BE2C (cell line): Measurements from ENCODE around the gene AMBRA1.

ENCODE experiments used
- DNase-seq: peaks from one replicate; pipeline ENCODE4 v3.0.0-alpha.2; 2020
- H3K27me3 ChIP-seq: fragments of 250-450 bp; sonication (Bioruptor Pico); 2 replicates; pipeline ENCODE4 v1.5.1; 2020; ENCODE audit warnings: mild to moderate bottlenecking
- H3K36me3 ChIP-seq: fragments of 250-450 bp; sonication (Bioruptor Pico); 2 replicates; pipeline ENCODE4 v1.5.1; 2020; ENCODE audit warnings: mild to moderate bottlenecking
- H3K4me1 ChIP-seq: fragments of 250-450 bp; sonication (Bioruptor Pico); 2 replicates; pipeline ENCODE4 v1.5.1; 2020
- H3K4me3 ChIP-seq: 2 replicates; pipeline ENCODE4 v1.5.1; 2011; ENCODE audit warnings: low read depth, low read length
- H3K9me3 ChIP-seq: fragments of 250-450 bp; sonication (Bioruptor Pico); 2 replicates; pipeline ENCODE4 v1.5.1; 2020
- TF ChIP-seq, protein P1 (sequence below): IDR thresholded peaks from 2 replicates; pipeline ENCODE4 v1.5.1; 2012; ENCODE audit warnings: mild to moderate bottlenecking, low read depth, low read length

The AMBRA1 gene

DNA sequence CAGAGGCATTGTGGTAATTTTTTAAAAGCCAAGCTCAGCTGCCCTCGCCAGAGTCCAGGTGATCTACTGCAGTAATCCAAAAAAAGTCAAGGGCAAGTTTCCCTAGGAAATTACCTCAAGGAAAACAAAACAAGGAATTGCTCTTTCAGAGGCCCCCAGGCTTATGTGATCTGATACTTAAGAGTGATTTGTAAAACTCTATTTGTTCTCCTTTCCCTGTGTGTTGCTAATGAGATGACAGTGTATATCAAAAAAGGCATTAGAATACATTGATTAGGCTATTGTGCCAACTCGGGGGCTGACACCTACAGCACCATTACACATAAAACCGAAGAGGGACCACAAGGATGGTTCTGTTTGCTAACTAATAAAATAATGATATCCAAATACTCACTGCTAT, 157.7 kb downstream of the AMBRA1 start:
- H3K4me3 ChIP-seq: no peak overlapping the region
- no peaks in the 10 kb centered on the region for H3K9me3 ChIP-seq
- DNase-seq: no peak
- no peaks in the 10 kb centered on the region; the same call in 1 of the 2 replicates for H3K36me3 ChIP-seq
- TF ChIP-seq, protein P1, sequence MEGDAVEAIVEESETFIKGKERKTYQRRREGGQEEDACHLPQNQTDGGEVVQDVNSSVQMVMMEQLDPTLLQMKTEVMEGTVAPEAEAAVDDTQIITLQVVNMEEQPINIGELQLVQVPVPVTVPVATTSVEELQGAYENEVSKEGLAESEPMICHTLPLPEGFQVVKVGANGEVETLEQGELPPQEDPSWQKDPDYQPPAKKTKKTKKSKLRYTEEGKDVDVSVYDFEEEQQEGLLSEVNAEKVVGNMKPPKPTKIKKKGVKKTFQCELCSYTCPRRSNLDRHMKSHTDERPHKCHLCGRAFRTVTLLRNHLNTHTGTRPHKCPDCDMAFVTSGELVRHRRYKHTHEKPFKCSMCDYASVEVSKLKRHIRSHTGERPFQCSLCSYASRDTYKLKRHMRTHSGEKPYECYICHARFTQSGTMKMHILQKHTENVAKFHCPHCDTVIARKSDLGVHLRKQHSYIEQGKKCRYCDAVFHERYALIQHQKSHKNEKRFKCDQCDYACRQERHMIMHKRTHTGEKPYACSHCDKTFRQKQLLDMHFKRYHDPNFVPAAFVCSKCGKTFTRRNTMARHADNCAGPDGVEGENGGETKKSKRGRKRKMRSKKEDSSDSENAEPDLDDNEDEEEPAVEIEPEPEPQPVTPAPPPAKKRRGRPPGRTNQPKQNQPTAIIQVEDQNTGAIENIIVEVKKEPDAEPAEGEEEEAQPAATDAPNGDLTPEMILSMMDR: no peak
- no peaks in the 10 kb centered on the region for H3K27me3 ChIP-seq
- H3K4me1 ChIP-seq: peaks cover 5% of the 10 kb centered on the region; the same call in 1 of the 2 replicates

DNA sequence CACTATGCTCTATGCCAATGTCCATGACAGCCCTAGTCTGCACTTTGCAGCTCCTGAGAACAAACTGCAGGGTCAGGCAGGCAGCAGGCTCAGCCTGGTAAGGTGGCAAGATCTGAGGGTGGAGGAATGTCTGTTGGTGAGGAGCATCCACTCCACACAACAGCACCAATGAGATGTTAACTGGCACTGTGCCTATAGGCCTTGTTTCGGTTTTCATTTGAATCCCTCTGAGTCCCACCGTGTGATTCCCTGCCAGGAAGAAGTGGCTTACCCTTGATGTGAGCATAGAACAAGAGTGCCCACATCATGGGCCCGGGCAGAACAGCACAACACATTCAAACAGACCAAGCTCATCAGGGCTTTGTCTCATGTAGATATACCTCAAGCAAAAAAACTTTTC, 158.1 kb downstream of the AMBRA1 start:
- no peak overlapping the region for H3K4me3 ChIP-seq
- H3K27me3 ChIP-seq: no peaks in the 10 kb centered on the region
- H3K4me1 ChIP-seq: peaks cover 5% of the 10 kb centered on the region; the same call in 1 of the 2 replicates
- no peaks in the 10 kb centered on the region; the same call in 1 of the 2 replicates for H3K36me3 ChIP-seq
- no peak for DNase-seq
- no peaks in the 10 kb centered on the region for H3K9me3 ChIP-seq
- TF ChIP-seq, protein P1: no peak

DNA sequence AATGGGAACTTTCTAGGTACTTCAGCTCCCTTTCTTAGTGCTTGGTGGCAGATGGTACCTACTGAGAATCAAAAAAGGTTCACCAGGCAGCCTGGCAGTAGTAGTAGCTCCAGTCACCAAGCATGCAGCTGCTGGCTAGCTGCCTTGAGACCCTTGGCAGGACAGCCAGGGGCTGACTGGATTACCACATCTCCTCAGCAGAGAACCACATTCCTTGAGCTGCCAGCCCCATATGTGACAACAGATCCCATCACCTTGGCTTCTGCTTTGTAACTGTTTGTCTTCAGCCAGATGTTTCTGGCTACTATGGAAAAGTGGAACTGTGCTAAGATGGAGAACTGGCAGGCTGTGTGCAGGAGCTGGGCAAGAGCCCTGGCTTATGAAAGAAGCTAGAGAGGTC, 162.6 kb downstream of the AMBRA1 start:
- 0 out of 2 replicates have a peak, but pooled peaks cover 4% of the 10 kb centered on the region for H3K4me1 ChIP-seq
- H3K9me3 ChIP-seq: no peaks in the 10 kb centered on the region
- H3K27me3 ChIP-seq: no peaks in the 10 kb centered on the region
- no peak overlapping the region for H3K4me3 ChIP-seq
- no peak for DNase-seq
- H3K36me3 ChIP-seq: no peaks in the 10 kb centered on the region; the same call in 1 of the 2 replicates
- TF ChIP-seq, protein P1: no peak

DNA sequence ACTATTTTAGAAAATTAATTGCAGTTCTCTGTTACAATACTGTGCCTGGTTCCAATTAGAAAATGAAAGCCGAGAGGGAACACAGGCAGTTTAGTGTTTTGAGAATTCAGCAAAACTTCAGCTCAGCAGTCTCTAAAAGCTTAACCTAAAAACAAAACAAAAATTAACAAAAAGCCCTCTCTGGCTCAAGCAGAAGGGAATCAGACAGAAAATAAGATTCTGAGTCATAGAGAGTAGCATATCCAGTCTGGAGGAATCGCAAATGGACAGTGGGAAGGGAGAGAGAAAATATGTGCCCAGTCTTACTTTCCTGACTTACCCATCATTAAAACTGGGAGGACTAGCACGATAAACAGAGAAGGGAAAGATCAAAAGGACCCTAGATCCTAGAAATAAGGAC, 164.1 kb downstream of the AMBRA1 start:
- H3K4me1 ChIP-seq: 0 out of 2 replicates have a peak, but pooled peaks cover 4% of the 10 kb centered on the region
- no peak for DNase-seq
- H3K4me3 ChIP-seq: no peak overlapping the region
- H3K27me3 ChIP-seq: no peaks in the 10 kb centered on the region
- no peaks in the 10 kb centered on the region; the same call in 1 of the 2 replicates for H3K36me3 ChIP-seq
- no peaks in the 10 kb centered on the region for H3K9me3 ChIP-seq
- TF ChIP-seq, protein P1: no peak

DNA sequence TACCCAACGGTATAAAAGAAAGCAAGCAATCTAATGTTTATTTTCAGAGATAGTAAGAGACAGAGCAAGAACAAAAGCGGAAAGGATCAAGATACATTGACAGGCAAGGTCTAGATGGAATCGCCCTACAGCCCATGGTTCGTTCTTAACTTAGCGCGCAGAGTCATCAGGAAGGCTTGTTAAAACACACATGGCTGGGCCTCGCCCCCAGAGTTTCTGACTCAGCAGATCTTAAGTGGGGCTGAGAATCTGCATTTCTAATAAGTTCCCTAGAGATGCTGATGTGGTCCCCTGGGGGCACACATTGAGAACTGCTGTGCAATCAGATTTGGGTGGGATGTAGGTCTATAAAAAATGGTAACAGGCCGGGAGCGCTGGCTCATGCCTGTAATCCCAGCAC, 166.5 kb downstream of the AMBRA1 start:
- TF ChIP-seq, protein P1: no peak
- Histone ChIP-seq H3K9me3 (no peaks in the 10 kb centered on the region), H3K27me3 (no peaks in the 10 kb centered on the region)

DNA sequence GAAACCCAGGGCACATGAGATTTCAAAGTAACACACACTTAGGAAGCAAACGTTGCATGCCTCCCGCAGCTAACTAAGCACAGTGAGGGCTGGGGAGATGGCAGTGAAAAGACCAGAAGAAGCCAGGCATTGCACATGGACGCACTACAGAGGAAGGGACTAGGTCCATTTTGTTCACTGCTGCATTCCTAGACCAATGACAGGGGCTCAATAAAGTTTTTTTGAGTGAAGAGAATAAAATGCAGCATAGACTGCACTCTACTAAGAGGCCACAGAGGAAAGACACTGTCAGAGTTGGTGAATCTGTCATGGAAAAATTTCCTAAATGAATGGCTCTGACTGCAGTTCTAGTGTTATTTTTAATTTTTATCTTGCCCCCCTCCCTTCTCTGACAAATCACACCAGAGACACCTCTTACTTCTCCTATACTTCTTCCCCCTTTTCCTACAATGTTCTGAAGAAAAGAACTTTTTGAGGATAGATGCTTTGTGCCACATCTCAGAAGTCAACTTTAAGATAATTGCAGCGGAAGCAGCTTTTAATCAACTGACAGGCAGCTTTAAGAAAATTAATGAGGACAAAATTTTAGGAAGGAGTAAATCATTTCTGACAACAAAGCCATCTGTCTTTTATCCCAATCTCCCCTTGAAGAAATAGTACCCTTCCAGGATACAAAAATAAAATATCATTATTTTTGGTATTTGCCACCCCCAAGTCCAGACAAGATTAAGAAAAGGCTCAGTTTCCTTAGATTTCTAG, 167.4 kb downstream of the AMBRA1 start:
- Histone ChIP-seq H3K9me3 (no peaks in the 10 kb centered on the region), H3K4me3 (no peak overlapping the region), H3K36me3 (no peaks in the 10 kb centered on the region), H3K27me3 (no peaks in the 10 kb centered on the region), H3K4me1 (0 out of 2 replicates have a peak, but pooled peaks cover 4% of the 10 kb centered on the region)
- TF ChIP-seq, protein P1: no peak
- peak; percentile 18 for DNase-seq

More for the DNA sequence above, 166.5 kb downstream of the AMBRA1 start:
- peak; percentile 22 for DNase-seq
- H3K4me1 ChIP-seq: 0 out of 2 replicates have a peak, but pooled peaks cover 4% of the 10 kb centered on the region
- no peak overlapping the region for H3K4me3 ChIP-seq
- no peaks in the 10 kb centered on the region for H3K36me3 ChIP-seq
